Erythroblast (primary cell): ENCODE results near the gene SLC6A15.

Experiments used
- GATA1 ChIP-seq: IDR thresholded peaks from 2 replicates; pipeline ENCODE4 v1.6.1; 2011; ENCODE audit warnings: low read depth, mild to moderate bottlenecking, control low read depth, low read length, moderate library complexity
- POLR2A ChIP-seq: IDR thresholded peaks from 2 replicates; pipeline ENCODE4 v1.6.1; 2011; ENCODE audit warnings: mild to moderate bottlenecking, low read length

GRCh38 chr12:84950971-84951546, 38.5 kb upstream of the SLC6A15 start:
- TF ChIP-seq POLR2A, result no peak
- TF ChIP-seq GATA1, result no peak
